Neutrophil (primary cell): ENCODE data around the gene HNRNPA2B1.
"Not testable (repeated sequence)": the region's sequence is repeated elsewhere in the genome, so short reads cannot be mapped to it uniquely, and the experiment has no call there.

Source experiments
- H3K27ac ChIP-seq: fragments of 200-600 bp; sonication (generic); 2 replicates; pipeline ENCODE4 v1.5.1; 2016; ENCODE audit warnings: mild to moderate bottlenecking, moderate library complexity
- H3K27me3 ChIP-seq: fragments of 200-600 bp; sonication (generic); 2 replicates; pipeline ENCODE4 v1.6.0; 2016; ENCODE audit warnings: mild to moderate bottlenecking
- H3K36me3 ChIP-seq: fragments of 200-600 bp; sonication (generic); 2 replicates; pipeline ENCODE4 v1.5.1; 2017
- H3K4me1 ChIP-seq, 2 experiments: fragments of 200-600 bp in 1 of 2; sonication (generic) in 1 of 2; 1 replicate in 1 of 2; 2 replicates in 1 of 2; pipeline versions ENCODE4 v1.5.1 to v1.6.1; 2013 to 2016; ENCODE audit warnings: low read depth in 1 of 2, low read length in 1 of 2, mild to moderate bottlenecking in 1 of 2, moderate library complexity in 1 of 2; ENCODE audit not compliant: control insufficient read depth in 1 of 2, insufficient read depth in 1 of 2
- H3K4me3 ChIP-seq, 2 experiments: fragments of 200-600 bp in 1 of 2; sonication (generic) in 1 of 2; 1 replicate in 1 of 2; 2 replicates in 1 of 2; pipeline ENCODE4 v1.5.1; 2013 to 2016; ENCODE audit warnings: low read depth in 1 of 2, low read length in 1 of 2, mild to moderate bottlenecking in 1 of 2, moderate library complexity in 1 of 2
- H3K9me3 ChIP-seq: fragments of 200-600 bp; sonication (generic); 2 replicates; pipeline ENCODE4 v1.5.1; 2016
- TF ChIP-seq, protein P1 (sequence below): fragments of 200-600 bp; sonication (generic); IDR thresholded peaks from 2 replicates; pipeline ENCODE4 v1.5.1; 2016; ENCODE audit warnings: antibody characterized with exemption

HNRNPA2B1 gene

DNA sequence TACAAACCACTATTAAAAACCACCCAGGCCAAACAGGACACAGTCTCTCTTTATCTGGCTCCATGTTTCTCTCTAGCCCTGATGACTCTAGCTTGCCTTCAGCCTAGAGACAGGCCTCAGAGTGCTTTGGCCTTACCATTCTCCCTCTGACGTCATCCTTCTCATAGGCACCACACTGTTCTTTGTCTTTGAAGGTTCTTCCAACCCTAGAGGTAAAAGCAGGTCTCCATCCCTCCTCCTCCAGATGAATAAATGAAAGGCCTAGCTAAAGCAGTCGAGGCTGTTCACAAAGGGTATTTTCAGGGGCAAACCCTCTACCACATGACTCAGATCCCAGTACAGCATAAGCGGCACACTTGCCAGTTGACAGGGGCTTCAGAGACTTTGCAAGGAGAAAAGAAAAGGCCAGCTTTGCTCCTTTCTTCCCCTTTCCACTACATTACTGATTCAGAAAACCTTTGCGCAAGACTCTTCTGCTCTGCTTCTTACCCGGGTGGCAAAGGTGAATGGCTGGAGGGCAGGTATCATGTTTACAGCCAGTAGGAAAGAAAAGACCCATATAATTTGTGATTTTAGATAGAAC, 33.8 kb downstream of the HNRNPA2B1 start:
- TF ChIP-seq, protein P1, sequence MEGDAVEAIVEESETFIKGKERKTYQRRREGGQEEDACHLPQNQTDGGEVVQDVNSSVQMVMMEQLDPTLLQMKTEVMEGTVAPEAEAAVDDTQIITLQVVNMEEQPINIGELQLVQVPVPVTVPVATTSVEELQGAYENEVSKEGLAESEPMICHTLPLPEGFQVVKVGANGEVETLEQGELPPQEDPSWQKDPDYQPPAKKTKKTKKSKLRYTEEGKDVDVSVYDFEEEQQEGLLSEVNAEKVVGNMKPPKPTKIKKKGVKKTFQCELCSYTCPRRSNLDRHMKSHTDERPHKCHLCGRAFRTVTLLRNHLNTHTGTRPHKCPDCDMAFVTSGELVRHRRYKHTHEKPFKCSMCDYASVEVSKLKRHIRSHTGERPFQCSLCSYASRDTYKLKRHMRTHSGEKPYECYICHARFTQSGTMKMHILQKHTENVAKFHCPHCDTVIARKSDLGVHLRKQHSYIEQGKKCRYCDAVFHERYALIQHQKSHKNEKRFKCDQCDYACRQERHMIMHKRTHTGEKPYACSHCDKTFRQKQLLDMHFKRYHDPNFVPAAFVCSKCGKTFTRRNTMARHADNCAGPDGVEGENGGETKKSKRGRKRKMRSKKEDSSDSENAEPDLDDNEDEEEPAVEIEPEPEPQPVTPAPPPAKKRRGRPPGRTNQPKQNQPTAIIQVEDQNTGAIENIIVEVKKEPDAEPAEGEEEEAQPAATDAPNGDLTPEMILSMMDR = no peak
- H3K4me1 ChIP-seq = no peaks in the 10 kb centered on the region
- H3K27me3 ChIP-seq = no peaks in the 10 kb centered on the region
- H3K9me3 ChIP-seq = no peaks in the 10 kb centered on the region
- no peak overlapping the region for H3K27ac ChIP-seq
- H3K36me3 ChIP-seq = no peaks in the 10 kb centered on the region
- H3K4me3 ChIP-seq = no peak overlapping the region

DNA sequence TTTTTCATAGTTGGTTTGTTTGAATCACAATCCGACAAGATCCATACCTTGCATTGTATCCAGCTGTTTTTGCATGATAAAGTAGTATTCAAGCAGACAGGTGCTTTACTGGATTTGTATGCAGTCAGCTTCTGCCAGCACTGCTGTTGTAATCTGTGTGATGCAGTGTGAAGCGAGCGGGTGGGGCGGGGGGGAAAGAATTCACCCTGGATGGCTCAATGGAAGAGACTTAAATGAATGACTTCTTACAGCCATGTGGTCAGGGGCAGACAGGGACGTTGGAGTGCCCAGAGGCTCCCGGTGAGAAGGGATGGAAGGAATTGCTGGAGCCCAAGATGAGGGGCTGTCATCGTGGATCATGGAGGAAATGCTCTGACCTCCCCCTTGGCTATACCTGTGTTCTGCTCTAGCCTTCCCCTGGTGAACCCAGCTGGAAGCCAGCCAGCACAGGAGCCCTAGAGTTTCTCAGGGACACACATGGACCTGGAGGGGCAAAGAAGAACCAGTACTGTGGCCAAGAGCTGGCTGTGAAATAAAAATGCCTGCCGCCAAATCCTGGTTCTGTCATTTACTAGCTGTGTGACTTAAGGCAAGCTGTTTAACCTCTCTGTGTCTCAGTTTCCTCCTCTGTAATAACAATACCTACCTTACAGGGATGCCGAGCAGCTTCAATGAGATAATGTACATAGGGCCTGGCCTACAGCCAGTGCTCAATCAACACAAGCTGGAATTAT, 34.4 kb downstream of the HNRNPA2B1 start:
- no peak overlapping the region for H3K4me3 ChIP-seq
- H3K27ac ChIP-seq = no peak overlapping the region
- no peaks in the 10 kb centered on the region for H3K9me3 ChIP-seq
- no peaks in the 10 kb centered on the region for H3K27me3 ChIP-seq
- TF ChIP-seq, protein P1 = no peak
- H3K4me1 ChIP-seq = no peaks in the 10 kb centered on the region
- H3K36me3 ChIP-seq = no peaks in the 10 kb centered on the region

DNA sequence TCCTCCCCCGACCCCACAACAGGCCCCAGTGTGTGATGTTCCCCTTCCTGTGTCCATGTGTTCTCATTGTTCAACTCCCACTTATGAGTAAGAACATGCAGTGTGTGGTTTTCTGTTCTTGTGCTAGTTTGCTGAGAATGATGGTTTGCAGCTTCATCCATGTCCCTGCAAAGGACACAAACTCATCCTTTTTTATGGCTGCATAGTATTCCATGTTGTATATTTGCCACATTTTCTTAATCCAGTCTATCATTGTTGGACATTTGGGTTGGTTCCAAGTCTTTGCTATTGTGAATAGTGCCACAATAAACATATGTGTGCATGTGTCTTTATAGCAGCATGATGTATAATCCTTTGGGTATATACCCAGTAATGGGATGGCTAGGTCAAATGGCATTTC, 36.7 kb downstream of the HNRNPA2B1 start:
- not testable (repeated sequence) for H3K4me1 ChIP-seq, H3K27ac ChIP-seq, H3K36me3 ChIP-seq, H3K27me3 ChIP-seq, H3K9me3 ChIP-seq, H3K4me3 ChIP-seq

DNA sequence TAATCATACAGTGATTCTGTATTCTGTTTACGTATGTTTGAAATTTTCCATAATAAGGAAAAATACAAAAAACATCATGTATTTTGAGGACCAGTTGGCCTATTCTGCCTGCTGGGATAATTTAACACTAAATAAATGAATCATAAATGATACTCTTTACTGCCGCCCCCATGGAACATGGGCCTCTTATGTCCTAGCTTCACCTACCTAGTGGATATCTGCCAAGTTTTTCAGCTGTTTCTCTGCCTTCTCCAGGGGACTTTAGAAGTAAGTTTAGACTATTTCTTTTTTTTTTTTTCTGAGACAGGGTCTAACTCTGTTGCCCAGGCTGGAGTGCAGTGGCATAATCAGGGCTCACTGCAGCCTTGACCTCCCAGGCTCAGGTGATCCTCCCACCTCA, 38.1 kb downstream of the HNRNPA2B1 start:
- TF ChIP-seq, protein P1 = no peak
- no peak overlapping the region for H3K4me3 ChIP-seq
- no peaks in the 10 kb centered on the region for H3K36me3 ChIP-seq
- H3K27ac ChIP-seq = no peak overlapping the region
- no peaks in the 10 kb centered on the region for H3K27me3 ChIP-seq
- H3K9me3 ChIP-seq = no peaks in the 10 kb centered on the region
- H3K4me1 ChIP-seq = no peaks in the 10 kb centered on the region

DNA sequence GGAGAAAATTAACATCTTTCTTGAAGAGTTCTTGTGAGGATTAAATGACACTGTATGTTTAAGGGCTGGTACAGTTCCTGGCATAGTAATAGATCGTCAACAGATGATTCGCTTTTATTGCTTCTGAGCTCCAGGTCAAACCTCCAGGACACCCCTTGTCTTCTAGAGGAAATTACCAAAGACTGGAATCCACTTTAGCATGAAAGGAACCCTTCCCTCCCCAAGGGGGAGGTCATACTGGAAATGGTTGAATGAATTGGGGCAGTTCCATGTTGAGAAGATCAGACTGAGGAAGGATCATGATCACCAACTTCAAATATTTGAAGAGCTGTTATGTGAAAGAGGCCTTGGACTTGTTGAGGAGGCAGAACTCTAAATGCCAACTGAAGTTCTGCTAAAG, 39.6 kb downstream of the HNRNPA2B1 start:
- Histone ChIP-seq H3K36me3 (no peaks in the 10 kb centered on the region), H3K9me3 (no peaks in the 10 kb centered on the region), H3K4me1 (no peaks in the 10 kb centered on the region), H3K27ac (no peak overlapping the region), H3K27me3 (peaks cover 2% of the 10 kb centered on the region), H3K4me3 (no peak overlapping the region)
- TF ChIP-seq, protein P1 = no peak

DNA sequence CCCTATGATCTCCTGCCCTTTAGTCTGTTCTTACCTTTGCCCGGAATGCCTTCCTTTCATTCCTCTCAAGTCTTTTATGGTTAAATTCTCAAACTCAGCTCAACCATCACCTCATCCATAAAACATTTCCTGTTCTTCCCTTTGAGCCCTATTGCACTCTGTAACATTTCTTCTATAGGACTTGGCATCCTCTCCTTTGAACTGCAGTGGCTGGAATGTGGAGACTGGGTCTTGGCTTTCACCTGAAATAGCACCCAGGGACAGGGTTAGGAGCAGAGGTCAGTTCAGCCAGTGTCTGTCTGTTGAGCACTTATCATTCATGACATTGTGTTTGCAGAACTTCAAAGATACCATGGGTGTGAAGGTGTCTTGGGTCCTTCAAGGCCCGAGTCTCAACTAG, 41.3 kb downstream of the HNRNPA2B1 start:
- TF ChIP-seq, protein P1 = no peak
- H3K9me3 ChIP-seq = no peaks in the 10 kb centered on the region
- no peaks in the 10 kb centered on the region for H3K4me1 ChIP-seq
- no peaks in the 10 kb centered on the region for H3K36me3 ChIP-seq
- H3K27me3 ChIP-seq = peaks cover 18% of the 10 kb centered on the region
- H3K27ac ChIP-seq = no peak overlapping the region
- H3K4me3 ChIP-seq = no peak overlapping the region
